Esophagus muscularis mucosa (tissue), 4 donors: ENCODE results near the gene EZR. TPM values are rescaled to one million over a fixed set of nuclear protein-coding genes. Genes with fewer than 3 reads are reported as not detected.

Experiments used
- DNase-seq: peaks from one replicate; pipeline ENCODE4 v3.0.0-alpha.2; 2017; ENCODE audit errors: extremely low spot score
- H3K27ac ChIP-seq, 4 donors: fragments of 200-600 bp; sonication (generic); replicated peaks in 1 of 4; 1 replicate in 3 of 4; 2 replicates in 1 of 4; pipeline ENCODE4 v1.5.1; 2016 to 2019; ENCODE audit warnings: mild to moderate bottlenecking in 1 of 4
- H3K27me3 ChIP-seq, 4 donors: fragments of 200-600 bp; sonication (generic); one replicate each; pipeline versions ENCODE4 v1.5.1 to v1.6.0; 2016 to 2019
- H3K36me3 ChIP-seq, 4 donors: fragments of 200-600 bp; sonication (generic); one replicate each; pipeline ENCODE4 v1.5.1; 2016 to 2019
- H3K4me1 ChIP-seq, 4 donors: fragments of 200-600 bp; sonication (generic); one replicate each; pipeline ENCODE4 v1.5.1; 2016 to 2019
- H3K4me3 ChIP-seq, 4 donors: fragments of 200-600 bp; sonication (generic); 1 replicate in 2 of 4; 2 replicates in 2 of 4; pipeline ENCODE4 v1.5.1; 2016 to 2019; ENCODE audit warnings: mild to moderate bottlenecking in 4 of 4, moderate library complexity in 1 of 4
- H3K9me3 ChIP-seq, 4 donors: fragments of 200-600 bp; sonication (generic); 1 replicate in 3 of 4; 2 replicates in 1 of 4; pipeline ENCODE4 v1.5.1; 2016 to 2019
- CTCF ChIP-seq, 3 experiments: fragments of 200-600 bp in 2 of 3; fragments of 450-650 bp in 1 of 3; sonication (generic) in 2 of 3; IDR thresholded peaks; one replicate each; pipeline ENCODE4 v1.5.1; 2017 to 2019; ENCODE audit warnings: antibody characterized with exemption in 3 of 3, mild to moderate bottlenecking in 2 of 3, moderate library complexity in 1 of 3
- EP300 ChIP-seq: sonication (generic); formaldehyde crosslinking; IDR thresholded peaks from one replicate; pipeline ENCODE4 v1.6.1; 2017; ENCODE audit warnings: antibody characterized with exemption
- POLR2A ChIP-seq: fragments of 450-650 bp; IDR thresholded peaks from one replicate; pipeline ENCODE4 v1.6.1; 2017; ENCODE audit warnings: antibody characterized with exemption, moderate library complexity, mild to moderate bottlenecking, low read depth
- POLR2AphosphoS5 ChIP-seq, 2 donors: sonication (generic); formaldehyde crosslinking; IDR thresholded peaks; one replicate each; pipeline ENCODE4 v1.6.1; 2017; ENCODE audit warnings: antibody characterized with exemption in 2 of 2
- WGBS: methylation state at CpG from one replicate; pipeline ENCODE4 v1.1.5; 2018; 5-methylcytosine and 5-hydroxymethylcytosine counted together
- intact Hi-C: fragments of 100-400 bp; cut with DNase I; formaldehyde crosslinking; loops from one replicate; pipeline ENCODE4 v1.15.1; 2023
- total RNA-seq, 4 donors: library from RNA; depleted of rRNA; stranded (reverse); fragments of >200 nt; gene quantifications; one replicate each; pipeline versions ENCODE4 v1.1.0 to v1.2.1, GENCODE V29; 2016

Gene EZR
- total RNA-seq, 4 donors from 2014 or later = 205 to 226 (median 212) TPM

GRCh38 chr6:158751921-158752320, 67.2 kb downstream of the EZR start:
- peak overlapping the region in 3 of 4 donors; percentile 7 to 54 (median 19) for H3K27ac ChIP-seq
- DNase-seq = no peak
- peaks cover 0 to 1% (median 0%) of the 10 kb centered on the region in 4 donors for H3K36me3 ChIP-seq
- H3K27me3 ChIP-seq = no peaks in the 10 kb centered on the region
- no peak overlapping the region for H3K4me3 ChIP-seq
- H3K4me1 ChIP-seq = peaks cover 9 to 22% (median 18%) of the 10 kb centered on the region in 4 donors
- H3K9me3 ChIP-seq = no peaks in the 10 kb centered on the region
- WGBS = 57% methylated on average over 9 of the region's 9 CpGs
- intact Hi-C loops = no loop called here
- TF ChIP-seq CTCF (IDR thresholded peaks at IDR 0.05) = no peak
- TF ChIP-seq POLR2A = no peak
- TF ChIP-seq POLR2AphosphoS5 (IDR thresholded peaks at IDR 0.05) = no peak
- no peak for TF ChIP-seq EP300

- Histone ChIP-seq H3K36me3 (no peaks in the 10 kb centered on the region), H3K27ac (peak overlapping the region in 2 of 4 donors; percentile 19 to 54), H3K4me1 (peaks cover 9 to 22% (median 18%) of the 10 kb centered on the region in 4 donors), H3K27me3 (no peaks in the 10 kb centered on the region), H3K4me3 (no peak overlapping the region), H3K9me3 (no peaks in the 10 kb centered on the region)
- intact Hi-C loops = no loop called here
- no peak for TF ChIP-seq EP300
- TF ChIP-seq CTCF (IDR thresholded peaks at IDR 0.05) = no peak
- no peak for TF ChIP-seq POLR2AphosphoS5 (IDR thresholded peaks at IDR 0.05)
- no peak for TF ChIP-seq POLR2A
- 92% methylated on average over 9 of the region's 9 CpGs for WGBS
- DNase-seq = no peak
Observed at GRCh38 chr6:158751224-158751623, 67.9 kb downstream of the EZR start.

GRCh38 chr6:158744986-158745430, 74.2 kb downstream of the EZR start:
- Histone ChIP-seq H3K27ac (no peak overlapping the region), H3K9me3 (no peaks in the 10 kb centered on the region), H3K4me3 (no peak overlapping the region), H3K4me1 (peaks cover 0 to 3% (median 0%) of the 10 kb centered on the region in 4 donors), H3K27me3 (no peaks in the 10 kb centered on the region), H3K36me3 (peaks cover 0 to 4% (median 0%) of the 10 kb centered on the region in 4 donors)
- WGBS = 87% methylated on average over 5 of the region's 5 CpGs
- DNase-seq = no peak
- TF ChIP-seq CTCF (IDR thresholded peaks at IDR 0.05) (no peak), EP300 (no peak), POLR2A (no peak), POLR2AphosphoS5 (IDR thresholded peaks at IDR 0.05) (no peak)
- intact Hi-C loops = no loop called here

- WGBS = 96% methylated on average over 6 of the region's 6 CpGs
- Histone ChIP-seq H3K36me3 (peaks cover 0 to 7% (median 0%) of the 10 kb centered on the region in 4 donors), H3K9me3 (peaks cover 0 to 7% (median 0%) of the 10 kb centered on the region in 4 donors), H3K27me3 (no peaks in the 10 kb centered on the region), H3K27ac (no peak overlapping the region), H3K4me3 (no peak overlapping the region), H3K4me1 (peaks cover 0 to 3% (median 0%) of the 10 kb centered on the region in 4 donors)
- DNase-seq = no peak
- TF ChIP-seq CTCF (IDR thresholded peaks at IDR 0.05) = no peak
- no peak for TF ChIP-seq POLR2A
- TF ChIP-seq EP300 = no peak
- TF ChIP-seq POLR2AphosphoS5 (IDR thresholded peaks at IDR 0.05) = no peak
- intact Hi-C loops = no loop called here
Observed at GRCh38 chr6:158743033-158743651, 76.0 kb downstream of the EZR start.
